ENCODE results near the gene NHLRC2. TPM values are rescaled to one million over a fixed set of nuclear protein-coding genes. Genes with fewer than 3 reads are reported as not detected.
"Not testable (repeated sequence)": the region's sequence is repeated elsewhere in the genome, so short reads cannot be mapped to it uniquely, and the experiment has no call there.

The NHLRC2 gene
- total RNA-seq, 1 donor from 2014 or later, result 23.5 TPM

DNA sequence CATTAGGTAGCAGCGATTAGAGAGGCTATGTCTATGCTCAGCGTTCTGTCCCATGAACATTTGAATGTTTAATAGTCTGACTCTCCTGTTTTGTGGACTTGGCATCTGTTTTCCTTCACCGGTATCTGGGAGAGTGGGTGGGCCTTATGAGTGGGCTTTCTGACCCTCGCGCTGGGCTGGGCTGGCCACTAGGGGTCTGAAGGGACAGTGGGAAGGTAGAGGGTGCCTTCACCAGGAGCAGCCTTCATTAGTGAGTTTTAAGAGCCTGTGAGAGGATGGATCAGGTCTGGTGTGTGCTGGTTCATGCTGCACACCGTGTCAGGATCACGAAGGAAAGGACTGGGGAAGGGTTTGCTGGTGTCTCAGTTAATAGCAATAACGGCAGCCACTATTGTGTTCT lies 34.0 kb upstream of the NHLRC2 start:
- Mint-ChIP-seq H3K4me1 (ENCODE audit: low read depth, unreplicated experiment) (no peaks in the 10 kb centered on the region), H3K36me3 (ENCODE audit: unreplicated experiment) (no peaks in the 10 kb centered on the region), H3K4me3 (ENCODE audit: unreplicated experiment) (no peak overlapping the region), H3K27me3 (ENCODE audit: unreplicated experiment) (no peaks in the 10 kb centered on the region), H3K27ac (ENCODE audit: unreplicated experiment) (no peak overlapping the region), H3K9me3 (ENCODE audit: unreplicated experiment) (no peaks in the 10 kb centered on the region)
- peak; percentile 49 for DNase-seq
- TF ChIP-seq, protein P1, sequence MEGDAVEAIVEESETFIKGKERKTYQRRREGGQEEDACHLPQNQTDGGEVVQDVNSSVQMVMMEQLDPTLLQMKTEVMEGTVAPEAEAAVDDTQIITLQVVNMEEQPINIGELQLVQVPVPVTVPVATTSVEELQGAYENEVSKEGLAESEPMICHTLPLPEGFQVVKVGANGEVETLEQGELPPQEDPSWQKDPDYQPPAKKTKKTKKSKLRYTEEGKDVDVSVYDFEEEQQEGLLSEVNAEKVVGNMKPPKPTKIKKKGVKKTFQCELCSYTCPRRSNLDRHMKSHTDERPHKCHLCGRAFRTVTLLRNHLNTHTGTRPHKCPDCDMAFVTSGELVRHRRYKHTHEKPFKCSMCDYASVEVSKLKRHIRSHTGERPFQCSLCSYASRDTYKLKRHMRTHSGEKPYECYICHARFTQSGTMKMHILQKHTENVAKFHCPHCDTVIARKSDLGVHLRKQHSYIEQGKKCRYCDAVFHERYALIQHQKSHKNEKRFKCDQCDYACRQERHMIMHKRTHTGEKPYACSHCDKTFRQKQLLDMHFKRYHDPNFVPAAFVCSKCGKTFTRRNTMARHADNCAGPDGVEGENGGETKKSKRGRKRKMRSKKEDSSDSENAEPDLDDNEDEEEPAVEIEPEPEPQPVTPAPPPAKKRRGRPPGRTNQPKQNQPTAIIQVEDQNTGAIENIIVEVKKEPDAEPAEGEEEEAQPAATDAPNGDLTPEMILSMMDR (IDR thresholded peaks at IDR 0.05; ENCODE audit: partially characterized antibody, unreplicated experiment), result peak; percentile 22

DNA sequence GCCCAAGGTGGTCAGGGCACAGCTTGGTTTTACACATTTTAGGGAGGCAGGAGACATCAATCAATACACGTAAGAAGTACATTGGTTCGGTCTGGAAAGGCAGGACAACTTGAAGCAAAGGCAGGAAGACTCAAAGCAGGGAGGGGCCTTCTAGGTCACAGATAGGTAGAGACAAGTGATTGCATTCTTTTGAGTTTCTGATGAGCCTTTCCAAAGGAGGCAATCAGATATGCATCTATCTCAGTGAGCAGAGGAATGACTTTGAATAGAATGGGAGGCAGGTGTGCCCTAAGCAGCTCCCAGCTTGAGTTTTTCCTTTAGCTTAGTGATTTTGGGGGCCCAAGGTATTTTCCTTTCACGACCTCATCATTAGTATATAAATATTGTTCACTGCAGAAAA lies 33.2 kb upstream of the NHLRC2 start:
- H3K27me3 Mint-ChIP-seq (ENCODE audit: unreplicated experiment); H3K4me1 Mint-ChIP-seq (ENCODE audit: low read depth, unreplicated experiment); H3K27ac Mint-ChIP-seq (ENCODE audit: unreplicated experiment); H3K9me3 Mint-ChIP-seq (ENCODE audit: unreplicated experiment); DNase-seq; H3K4me3 Mint-ChIP-seq (ENCODE audit: unreplicated experiment); H3K36me3 Mint-ChIP-seq (ENCODE audit: unreplicated experiment): not testable (repeated sequence)

DNA sequence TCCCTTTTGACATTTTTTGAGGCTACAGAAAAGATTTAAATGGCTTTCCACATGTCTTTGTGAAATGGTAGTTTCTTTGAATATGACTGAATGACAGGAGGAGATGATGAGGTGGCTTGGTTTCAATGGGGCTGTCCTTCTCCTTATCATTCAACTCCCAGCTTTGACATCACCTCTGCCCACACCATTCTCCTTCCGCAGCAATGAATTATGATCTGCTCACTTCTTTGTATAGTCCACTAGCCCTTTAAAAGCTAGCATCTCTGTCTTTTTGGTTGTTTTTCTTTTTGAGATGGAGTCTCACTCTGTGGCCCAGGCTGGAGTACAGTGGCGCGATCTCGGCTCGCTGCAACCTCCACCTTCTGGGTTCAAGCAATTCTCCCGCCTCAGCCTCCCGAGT lies 32.3 kb upstream of the NHLRC2 start:
- no peaks in the 10 kb centered on the region for H3K36me3 Mint-ChIP-seq (ENCODE audit: unreplicated experiment)
- TF ChIP-seq, protein P1 (IDR thresholded peaks at IDR 0.05; ENCODE audit: partially characterized antibody, unreplicated experiment), result no peak
- H3K27me3 Mint-ChIP-seq (ENCODE audit: unreplicated experiment), result no peaks in the 10 kb centered on the region
- no peaks in the 10 kb centered on the region for H3K4me1 Mint-ChIP-seq (ENCODE audit: low read depth, unreplicated experiment)
- no peak for DNase-seq
- no peaks in the 10 kb centered on the region for H3K9me3 Mint-ChIP-seq (ENCODE audit: unreplicated experiment)
- H3K27ac Mint-ChIP-seq (ENCODE audit: unreplicated experiment), result no peak overlapping the region
- H3K4me3 Mint-ChIP-seq (ENCODE audit: unreplicated experiment), result no peak overlapping the region

DNA sequence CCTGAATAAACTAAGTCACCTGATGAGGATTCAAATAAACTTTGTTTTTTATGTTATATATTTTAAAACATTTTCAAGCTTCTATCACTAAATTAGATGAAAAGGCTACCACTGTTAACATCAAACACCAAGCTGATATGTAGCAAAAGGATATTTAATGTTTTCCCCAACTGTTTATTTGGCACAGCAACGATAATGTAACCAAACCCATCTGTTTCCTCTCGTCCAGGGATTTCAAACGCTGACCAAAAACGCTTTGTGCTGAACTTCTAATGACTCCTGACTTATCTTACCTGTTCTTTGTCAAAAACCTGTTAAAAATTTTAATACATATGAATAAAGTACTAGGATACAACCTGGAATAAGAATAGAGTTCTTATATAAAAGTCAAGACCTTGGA lies 31.1 kb upstream of the NHLRC2 start:
- Mint-ChIP-seq H3K27me3 (ENCODE audit: unreplicated experiment) (no peaks in the 10 kb centered on the region), H3K9me3 (ENCODE audit: unreplicated experiment) (no peaks in the 10 kb centered on the region), H3K27ac (ENCODE audit: unreplicated experiment) (no peak overlapping the region), H3K4me1 (ENCODE audit: low read depth, unreplicated experiment) (no peaks in the 10 kb centered on the region), H3K4me3 (ENCODE audit: unreplicated experiment) (no peak overlapping the region), H3K36me3 (ENCODE audit: unreplicated experiment) (no peaks in the 10 kb centered on the region)
- no peak for DNase-seq
- TF ChIP-seq, protein P1 (IDR thresholded peaks at IDR 0.05; ENCODE audit: partially characterized antibody, unreplicated experiment), result no peak

DNA sequence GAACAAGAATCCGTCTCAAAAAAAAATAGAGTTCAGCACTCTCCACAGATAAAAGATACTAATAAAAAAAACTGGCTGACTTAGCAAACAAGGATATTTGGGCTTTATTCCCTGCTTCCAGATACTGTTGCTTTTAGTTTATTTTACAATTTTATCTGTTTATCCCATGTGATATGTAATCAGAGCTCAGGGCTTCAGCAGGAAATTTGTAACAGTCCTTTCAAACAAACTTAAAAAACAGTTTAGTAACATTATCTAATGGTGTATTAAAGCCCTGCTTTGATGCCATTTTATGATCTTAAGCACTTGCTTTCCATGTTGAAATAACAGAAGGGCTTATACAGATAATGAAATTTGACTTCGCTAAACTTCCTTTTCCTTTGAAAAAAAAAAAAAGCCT lies 28.7 kb upstream of the NHLRC2 start:
- Mint-ChIP-seq H3K27me3 (ENCODE audit: unreplicated experiment) (no peaks in the 10 kb centered on the region), H3K4me3 (ENCODE audit: unreplicated experiment) (no peak overlapping the region), H3K27ac (ENCODE audit: unreplicated experiment) (no peak overlapping the region), H3K36me3 (ENCODE audit: unreplicated experiment) (no peaks in the 10 kb centered on the region), H3K9me3 (ENCODE audit: unreplicated experiment) (no peaks in the 10 kb centered on the region), H3K4me1 (ENCODE audit: low read depth, unreplicated experiment) (no peaks in the 10 kb centered on the region)
- TF ChIP-seq, protein P1 (IDR thresholded peaks at IDR 0.05; ENCODE audit: partially characterized antibody, unreplicated experiment), result no peak
- DNase-seq, result no peak

DNA sequence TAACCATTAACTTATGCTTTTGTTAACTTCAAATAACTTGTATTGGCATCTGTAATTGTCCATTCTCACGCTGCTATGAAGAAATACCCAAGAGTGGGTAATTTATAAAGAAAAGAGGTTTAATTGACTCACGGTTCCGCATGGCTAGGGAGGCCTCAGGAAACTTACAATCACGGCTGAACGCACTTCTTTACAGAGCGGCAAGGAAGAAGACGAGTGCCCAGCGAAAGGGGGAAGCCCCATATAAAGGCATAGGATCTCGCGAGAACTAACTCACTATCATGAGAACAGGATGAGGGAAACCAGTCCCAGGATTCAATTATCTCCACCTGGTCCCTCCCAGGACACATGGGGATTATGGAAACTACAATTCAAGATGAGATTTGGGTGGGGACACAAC lies 25.9 kb upstream of the NHLRC2 start:
- H3K27ac Mint-ChIP-seq (ENCODE audit: unreplicated experiment); H3K27me3 Mint-ChIP-seq (ENCODE audit: unreplicated experiment); H3K9me3 Mint-ChIP-seq (ENCODE audit: unreplicated experiment); H3K4me1 Mint-ChIP-seq (ENCODE audit: low read depth, unreplicated experiment); H3K36me3 Mint-ChIP-seq (ENCODE audit: unreplicated experiment); DNase-seq; H3K4me3 Mint-ChIP-seq (ENCODE audit: unreplicated experiment): not testable (repeated sequence)
